Keratinocyte (primary cell): ENCODE results near the gene AP2A1.

Experiments
- EZH2 ChIP-seq: IDR thresholded peaks from one replicate; pipeline ENCODE4 v1.6.1; 2012; ENCODE audit warnings: inconsistent platforms, mild to moderate bottlenecking, low read length, moderate library complexity
- TF ChIP-seq, protein P1 (sequence below), 3 experiments: IDR thresholded peaks in 1 of 3; conservative IDR thresholded peaks in 1 of 3; optimal IDR thresholded peaks in 1 of 3; 2 replicates in 2 of 3; 3 replicates in 1 of 3; pipeline versions ENCODE3 to v1.5.1; 2011; ENCODE audit warnings: low read length in 3 of 3, mild to moderate bottlenecking in 3 of 3, moderate library complexity in 2 of 3, control low read depth in 1 of 3, inconsistent platforms in 1 of 3; ENCODE audit not compliant: insufficient read depth in 2 of 3; ENCODE audit errors: extremely low read depth in 1 of 3

DNA sequence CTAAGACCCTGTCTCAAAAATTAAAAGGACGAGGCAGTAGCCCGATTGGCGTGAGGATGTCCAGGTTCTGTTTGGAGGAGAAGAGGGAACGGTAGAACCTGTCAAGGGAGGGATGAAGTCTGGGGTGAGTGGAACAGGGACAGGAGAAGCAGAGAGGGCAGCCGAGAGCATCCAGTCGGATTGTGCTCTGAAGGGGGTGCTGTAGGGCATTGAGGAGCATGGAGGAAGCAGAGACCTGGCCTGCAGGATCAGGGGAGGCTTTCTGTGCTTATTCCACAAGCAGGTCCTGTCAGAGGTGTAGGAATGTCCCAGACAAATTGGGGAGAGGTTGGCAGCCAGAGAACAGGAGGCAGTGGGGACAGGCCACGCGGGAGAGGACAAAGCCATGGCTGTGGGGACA lies 14.1 kb downstream of the AP2A1 start:
- no peak for TF ChIP-seq EZH2
- TF ChIP-seq, protein P1, sequence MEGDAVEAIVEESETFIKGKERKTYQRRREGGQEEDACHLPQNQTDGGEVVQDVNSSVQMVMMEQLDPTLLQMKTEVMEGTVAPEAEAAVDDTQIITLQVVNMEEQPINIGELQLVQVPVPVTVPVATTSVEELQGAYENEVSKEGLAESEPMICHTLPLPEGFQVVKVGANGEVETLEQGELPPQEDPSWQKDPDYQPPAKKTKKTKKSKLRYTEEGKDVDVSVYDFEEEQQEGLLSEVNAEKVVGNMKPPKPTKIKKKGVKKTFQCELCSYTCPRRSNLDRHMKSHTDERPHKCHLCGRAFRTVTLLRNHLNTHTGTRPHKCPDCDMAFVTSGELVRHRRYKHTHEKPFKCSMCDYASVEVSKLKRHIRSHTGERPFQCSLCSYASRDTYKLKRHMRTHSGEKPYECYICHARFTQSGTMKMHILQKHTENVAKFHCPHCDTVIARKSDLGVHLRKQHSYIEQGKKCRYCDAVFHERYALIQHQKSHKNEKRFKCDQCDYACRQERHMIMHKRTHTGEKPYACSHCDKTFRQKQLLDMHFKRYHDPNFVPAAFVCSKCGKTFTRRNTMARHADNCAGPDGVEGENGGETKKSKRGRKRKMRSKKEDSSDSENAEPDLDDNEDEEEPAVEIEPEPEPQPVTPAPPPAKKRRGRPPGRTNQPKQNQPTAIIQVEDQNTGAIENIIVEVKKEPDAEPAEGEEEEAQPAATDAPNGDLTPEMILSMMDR (optimal IDR thresholded peaks at IDR 0.05 in 1 of 3, IDR thresholded peaks at IDR 0.05 in 1 of 3, conservative IDR thresholded peaks at IDR 0.05 in 1 of 3; ENCODE audit: extremely low read depth in 1 of 3, insufficient read depth in 2 of 3, low read length in 3 of 3): no peak
